DOHH2 (cell line): Measurements from ENCODE around the gene POC1B.

Experiments used
- H3F3A ChIP-seq: fragments of 200-600 bp; sonication (generic), shearing (Covaris generic); 2 replicates; pipeline ENCODE4 v1.6.0; 2016; ENCODE audit warnings: antibody characterized with exemption, mild to moderate bottlenecking; ENCODE audit not compliant: control insufficient read depth, insufficient read depth
- H3K27ac ChIP-seq: fragments of 200-600 bp; sonication (generic); 2 replicates; pipeline ENCODE4 v1.5.1; 2014; ENCODE audit warnings: low read depth, mild to moderate bottlenecking, low read length, moderate library complexity
- H3K27me3 ChIP-seq: fragments of 200-600 bp; sonication (generic); 2 replicates; pipeline ENCODE4 v1.6.1; 2014; ENCODE audit warnings: mild to moderate bottlenecking, low read length, mixed read lengths; ENCODE audit not compliant: control insufficient read depth
- H3K36me3 ChIP-seq: fragments of 200-600 bp; sonication (generic); 2 replicates; pipeline ENCODE4 v1.6.1; 2014; ENCODE audit warnings: mild to moderate bottlenecking, low read length, moderate library complexity, mixed read lengths; ENCODE audit not compliant: control insufficient read depth
- H3K4me1 ChIP-seq: fragments of 200-600 bp; sonication (generic); 2 replicates; pipeline ENCODE4 v1.6.1; 2014; ENCODE audit warnings: mild to moderate bottlenecking, low read length, mixed read lengths; ENCODE audit not compliant: control insufficient read depth
- H3K4me2 ChIP-seq: fragments of 200-600 bp; sonication (generic); 2 replicates; pipeline ENCODE4 v1.6.0; 2014; ENCODE audit warnings: mild to moderate bottlenecking, low read length, moderate library complexity
- H3K4me3 ChIP-seq: fragments of 200-600 bp; sonication (generic); 2 replicates; pipeline ENCODE4 v1.5.1; 2014; ENCODE audit warnings: mild to moderate bottlenecking, low read length, mixed read lengths
- H3K79me2 ChIP-seq: fragments of 200-600 bp; sonication (generic); 2 replicates; pipeline ENCODE4 v1.6.1; 2014; ENCODE audit warnings: mild to moderate bottlenecking, low read length, mixed read lengths; ENCODE audit not compliant: control insufficient read depth
- H3K9me2 ChIP-seq: fragments of 200-600 bp; sonication (generic); replicated peaks from 2 replicates; pipeline ENCODE4 v1.6.1; 2014; ENCODE audit warnings: mild to moderate bottlenecking, low read length, mixed read lengths; ENCODE audit not compliant: control insufficient read depth
- H3K9me3 ChIP-seq: fragments of 200-600 bp; sonication (generic); 2 replicates; pipeline ENCODE4 v1.6.1; 2014; ENCODE audit warnings: antibody characterized with exemption, low read length, mixed read lengths; ENCODE audit not compliant: control insufficient read depth, insufficient read depth
- H4K20me1 ChIP-seq: fragments of 200-600 bp; sonication (generic); 2 replicates; pipeline ENCODE4 v1.6.0; 2014; ENCODE audit warnings: low read depth, mild to moderate bottlenecking, antibody characterized with exemption, low read length, moderate library complexity; ENCODE audit not compliant: control insufficient read depth, insufficient read depth
- EZH2phosphoT487 ChIP-seq: fragments of 200-600 bp; sonication (generic); IDR thresholded peaks from 2 replicates; pipeline ENCODE4 v1.6.1; 2017; ENCODE audit warnings: borderline replicate concordance, mild to moderate bottlenecking, antibody characterized with exemption, low read length, moderate library complexity, mixed read lengths
- TF ChIP-seq, protein P1 (sequence below): fragments of 200-600 bp; sonication (generic); IDR thresholded peaks from one replicate; pipeline ENCODE4 v1.5.1; 2014; ENCODE audit warnings: antibody characterized with exemption, mild to moderate bottlenecking, low read depth, low read length; ENCODE audit not compliant: poor library complexity, severe bottlenecking

Gene POC1B

GRCh38 chr12:89538897-89539296, 13.1 kb upstream of the POC1B start:
- Histone ChIP-seq H4K20me1 (no peaks in the 10 kb centered on the region), H3K79me2 (no peaks in the 10 kb centered on the region), H3K4me3 (no peak overlapping the region)

GRCh38 chr12:89537389-89537788, 11.5 kb upstream of the POC1B start:
- no peaks in the 10 kb centered on the region for H3K4me1 ChIP-seq
- TF ChIP-seq, protein P1, sequence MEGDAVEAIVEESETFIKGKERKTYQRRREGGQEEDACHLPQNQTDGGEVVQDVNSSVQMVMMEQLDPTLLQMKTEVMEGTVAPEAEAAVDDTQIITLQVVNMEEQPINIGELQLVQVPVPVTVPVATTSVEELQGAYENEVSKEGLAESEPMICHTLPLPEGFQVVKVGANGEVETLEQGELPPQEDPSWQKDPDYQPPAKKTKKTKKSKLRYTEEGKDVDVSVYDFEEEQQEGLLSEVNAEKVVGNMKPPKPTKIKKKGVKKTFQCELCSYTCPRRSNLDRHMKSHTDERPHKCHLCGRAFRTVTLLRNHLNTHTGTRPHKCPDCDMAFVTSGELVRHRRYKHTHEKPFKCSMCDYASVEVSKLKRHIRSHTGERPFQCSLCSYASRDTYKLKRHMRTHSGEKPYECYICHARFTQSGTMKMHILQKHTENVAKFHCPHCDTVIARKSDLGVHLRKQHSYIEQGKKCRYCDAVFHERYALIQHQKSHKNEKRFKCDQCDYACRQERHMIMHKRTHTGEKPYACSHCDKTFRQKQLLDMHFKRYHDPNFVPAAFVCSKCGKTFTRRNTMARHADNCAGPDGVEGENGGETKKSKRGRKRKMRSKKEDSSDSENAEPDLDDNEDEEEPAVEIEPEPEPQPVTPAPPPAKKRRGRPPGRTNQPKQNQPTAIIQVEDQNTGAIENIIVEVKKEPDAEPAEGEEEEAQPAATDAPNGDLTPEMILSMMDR, result no peak
- TF ChIP-seq EZH2phosphoT487, result no peak
- H3K27me3 ChIP-seq, result no peaks in the 10 kb centered on the region
- no peak overlapping the region for H3K4me2 ChIP-seq
- no peaks in the 10 kb centered on the region for H3K79me2 ChIP-seq
- H3K36me3 ChIP-seq, result no peaks in the 10 kb centered on the region
- no peaks in the 10 kb centered on the region for H4K20me1 ChIP-seq
- H3K9me2 ChIP-seq, result no peaks in the 10 kb centered on the region
- no peaks in the 10 kb centered on the region for H3K9me3 ChIP-seq
- no peaks in the 10 kb centered on the region for H3F3A ChIP-seq
- H3K4me3 ChIP-seq, result no peak overlapping the region
- no peak overlapping the region for H3K27ac ChIP-seq

More at GRCh38 chr12:89538897-89539296, 13.1 kb upstream of the POC1B start:
- Histone ChIP-seq H3K4me2 (no peak overlapping the region), H3K36me3 (no peaks in the 10 kb centered on the region), H3F3A (no peaks in the 10 kb centered on the region), H3K9me3 (no peaks in the 10 kb centered on the region), H3K27me3 (no peaks in the 10 kb centered on the region), H3K27ac (no peak overlapping the region), H3K9me2 (no peaks in the 10 kb centered on the region), H3K4me1 (peaks cover 7% of the 10 kb centered on the region)
- no peak for TF ChIP-seq EZH2phosphoT487
- TF ChIP-seq, protein P1, result no peak

GRCh38 chr12:89529738-89530137, 3.9 kb upstream of the POC1B start:
- Histone ChIP-seq H3K9me3 (no peaks in the 10 kb centered on the region), H4K20me1 (no peaks in the 10 kb centered on the region), H3F3A (peaks cover 15% of the 10 kb centered on the region), H3K4me2 (no peak overlapping the region), H3K4me1 (peaks cover 23% of the 10 kb centered on the region), H3K9me2 (no peaks in the 10 kb centered on the region), H3K79me2 (peaks cover 10% of the 10 kb centered on the region), H3K27ac (no peak overlapping the region), H3K27me3 (no peaks in the 10 kb centered on the region), H3K36me3 (peaks cover 2% of the 10 kb centered on the region; the same call in 1 of the 2 replicates), H3K4me3 (no peak overlapping the region)
- no peak for TF ChIP-seq EZH2phosphoT487
- TF ChIP-seq, protein P1, result peak; percentile 71
